Sigmoid colon (tissue), 7 donors: ENCODE data around the gene TMEM106C. TPM values are rescaled to one million over a fixed set of nuclear protein-coding genes. Genes with fewer than 3 reads are reported as not detected.

Source experiments
- DNase-seq: peaks from one replicate; pipeline ENCODE4 v3.0.0-alpha.2; 2019
- H3K27ac ChIP-seq, 4 donors: fragments of 200-600 bp; sonication (generic); one replicate each; pipeline ENCODE4 v1.5.1; 2016 to 2019; ENCODE audit warnings: mild to moderate bottlenecking in 1 of 4
- H3K27me3 ChIP-seq, 3 donors: fragments of 200-600 bp; sonication (generic); one replicate each; pipeline ENCODE4 v1.5.1; 2019; ENCODE audit warnings: mild to moderate bottlenecking in 1 of 3
- H3K36me3 ChIP-seq, 4 donors: fragments of 200-600 bp; sonication (generic); one replicate each; pipeline ENCODE4 v1.5.1; 2016 to 2019
- H3K4me1 ChIP-seq, 4 donors: fragments of 200-600 bp; sonication (generic); one replicate each; pipeline ENCODE4 v1.5.1; 2017 to 2019
- H3K4me3 ChIP-seq, 4 donors: fragments of 200-600 bp; sonication (generic); one replicate each; pipeline ENCODE4 v1.5.1; 2017 to 2019; ENCODE audit warnings: mild to moderate bottlenecking in 2 of 4, moderate library complexity in 1 of 4
- H3K9me3 ChIP-seq, 4 donors: fragments of 200-600 bp in 3 of 4; sonication (generic) in 3 of 4; one replicate each; pipeline versions ENCODE4 v1.5.1 to v1.6.1; 2013 to 2019
- CTCF ChIP-seq, 4 experiments: fragments of 450-650 bp in 3 of 4; fragments of 200-600 bp in 1 of 4; IDR thresholded peaks; one replicate each; pipeline ENCODE4 v1.5.1; 2016 to 2019; ENCODE audit warnings: antibody characterized with exemption in 4 of 4, mild to moderate bottlenecking in 3 of 4, moderate library complexity in 2 of 4
- EP300 ChIP-seq, 4 donors: sonication (generic); formaldehyde crosslinking; IDR thresholded peaks; one replicate each; pipeline ENCODE4 v1.6.1; 2017; ENCODE audit warnings: antibody characterized with exemption in 4 of 4
- POLR2A ChIP-seq, 2 donors: fragments of 450-650 bp; IDR thresholded peaks; one replicate each; pipeline ENCODE4 v1.6.1; 2016; ENCODE audit warnings: antibody characterized with exemption in 2 of 2, mild to moderate bottlenecking in 2 of 2, moderate library complexity in 2 of 2
- POLR2AphosphoS5 ChIP-seq, 4 donors: sonication (generic); formaldehyde crosslinking; IDR thresholded peaks; one replicate each; pipeline ENCODE4 v1.6.1; 2017; ENCODE audit warnings: antibody characterized with exemption in 4 of 4
- WGBS, 2 donors: extraction: QIAGEN DNeasy Blood & Tissue Kit; methylation state at CpG; one replicate each; pipeline ENCODE4 v1.1.7; 2013; 5-methylcytosine and 5-hydroxymethylcytosine counted together
- intact Hi-C: fragments of 100-400 bp; cut with DNase I; formaldehyde crosslinking; loops from one replicate; pipeline ENCODE4 v1.15.1; 2023
- polyA plus RNA-seq, 3 donors: library from polyadenylated mRNA; stranded (reverse); fragments of 200-250 nt; gene quantifications; one replicate each; pipeline ENCODE4 v1.2.3, GENCODE V29; 2013
- total RNA-seq, 4 donors: library from RNA; depleted of rRNA; stranded (reverse); fragments of >200 nt; gene quantifications; one replicate each; pipeline ENCODE4 v1.1.0, GENCODE V29; 2016
- donor health status: healthy with polysubstance abuse.
- donor health status: Bipolar disorder and iron deficiency.
- donor health status: healthy.

Gene TMEM106C
- total and polyA plus RNA-seq, 7 donors, result 46.2 to 199 (median 122) TPM

GRCh38 chr12:47973870-47974269 lies 10.5 kb downstream of the TMEM106C start:
- Histone ChIP-seq H3K27me3 (no peaks in the 10 kb centered on the region), H3K4me1 (no peaks in the 10 kb centered on the region), H3K27ac (no peak overlapping the region), H3K4me3 (no peak overlapping the region), H3K9me3 (no peaks in the 10 kb centered on the region), H3K36me3 (peaks cover 0 to 12% (median 0%) of the 10 kb centered on the region in 4 donors)
- DNase-seq, result no peak
- WGBS, 2 donors, result 94 to 95% methylated on average over 9 of the region's 9 CpGs
- intact Hi-C loops, result no loop called here
- TF ChIP-seq EP300 (IDR thresholded peaks at IDR 0.05) (no peak), POLR2AphosphoS5 (IDR thresholded peaks at IDR 0.05) (no peak), CTCF (IDR thresholded peaks at IDR 0.05) (no peak), POLR2A (IDR thresholded peaks at IDR 0.05) (no peak)

- 95 to 97% methylated on average over 16 of the region's 16 CpGs for whole genome bisulfite sequencing, 2 donors
These were observed 11.7 kb downstream of the TMEM106C start for GRCh38 chr12:47975036-47975620.

GRCh38 chr12:47975816-47976215 lies 12.4 kb downstream of the TMEM106C start:
- TF ChIP-seq POLR2AphosphoS5 (IDR thresholded peaks at IDR 0.05) (no peak), CTCF (IDR thresholded peaks at IDR 0.05) (no peak), EP300 (IDR thresholded peaks at IDR 0.05) (no peak), POLR2A (IDR thresholded peaks at IDR 0.05) (no peak)
- H3K27ac ChIP-seq, result no peak overlapping the region
- intact Hi-C loops, result no loop called here
- H3K9me3 ChIP-seq, result no peaks in the 10 kb centered on the region
- no peaks in the 10 kb centered on the region for H3K27me3 ChIP-seq
- no peaks in the 10 kb centered on the region for H3K4me1 ChIP-seq
- H3K4me3 ChIP-seq, result no peak overlapping the region
- DNase-seq, result no peak
- H3K36me3 ChIP-seq, result no peaks in the 10 kb centered on the region
- 93 to 94% methylated on average over 11 of the region's 11 CpGs for WGBS, 2 donors

More at GRCh38 chr12:47975036-47975620, 11.7 kb downstream of the TMEM106C start:
- Histone ChIP-seq H3K27me3 (no peaks in the 10 kb centered on the region), H3K36me3 (peaks cover 0 to under 1% (median 0%) of the 10 kb centered on the region in 4 donors), H3K4me1 (no peaks in the 10 kb centered on the region), H3K27ac (no peak overlapping the region), H3K4me3 (no peak overlapping the region), H3K9me3 (no peaks in the 10 kb centered on the region)
- intact Hi-C loops, result no loop called here
- no peak for TF ChIP-seq CTCF (IDR thresholded peaks at IDR 0.05)
- TF ChIP-seq EP300 (IDR thresholded peaks at IDR 0.05), result no peak
- no peak for TF ChIP-seq POLR2AphosphoS5 (IDR thresholded peaks at IDR 0.05)
- TF ChIP-seq POLR2A (IDR thresholded peaks at IDR 0.05), result no peak
- peak; percentile 59 for DNase-seq

GRCh38 chr12:47977046-47977771 lies 13.8 kb downstream of the TMEM106C start:
- DNase-seq, result no peak
- H3K4me3 ChIP-seq, result no peak overlapping the region
- no peaks in the 10 kb centered on the region for H3K4me1 ChIP-seq
- H3K27ac ChIP-seq, result no peak overlapping the region
- no peak for TF ChIP-seq CTCF (IDR thresholded peaks at IDR 0.05)
- no peak for TF ChIP-seq EP300 (IDR thresholded peaks at IDR 0.05)
- no peak for TF ChIP-seq POLR2A (IDR thresholded peaks at IDR 0.05)
- no peak for TF ChIP-seq POLR2AphosphoS5 (IDR thresholded peaks at IDR 0.05)
- H3K9me3 ChIP-seq, result no peaks in the 10 kb centered on the region
- no peaks in the 10 kb centered on the region for H3K27me3 ChIP-seq
- no peaks in the 10 kb centered on the region for H3K36me3 ChIP-seq
- WGBS, 2 donors, result 89% methylated on average over 12 of the region's 12 CpGs
- intact Hi-C loops, result no loop called here
